ENCODE data around the gene PROX2. TPM values are rescaled to one million over a fixed set of nuclear protein-coding genes. Genes with fewer than 3 reads are reported as not detected.

Gene PROX2
- total RNA-seq, 6 experiments from 2014 or later, result not detected

DNA sequence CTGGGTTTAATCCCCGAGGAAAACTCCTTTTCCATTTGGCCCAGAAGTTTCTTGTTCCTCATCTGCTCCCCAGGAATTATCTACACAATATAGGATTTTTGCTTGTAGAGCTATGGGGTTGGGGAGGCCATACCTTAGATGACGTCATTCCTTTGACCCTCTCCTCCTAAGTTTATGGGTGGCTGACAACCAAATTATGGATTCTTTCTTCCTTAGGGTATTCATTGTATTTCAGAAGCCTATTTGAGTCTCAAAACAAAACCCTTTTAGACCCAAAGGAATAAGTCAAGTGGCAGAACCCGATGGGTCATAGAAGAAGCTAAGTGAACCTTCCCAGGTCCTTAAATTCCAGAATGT, 14.2 kb downstream of the PROX2 start:
- H3K27me3 ChIP-seq, result no peaks in the 10 kb centered on the region
- no peaks in the 10 kb centered on the region for H3K9me3 ChIP-seq
- WGBS (ENCODE audit: insufficient coverage, low coverage, low lambda C conversion rate, missing lambda C conversion rate), result 53% methylated on average over 3 of the region's 3 CpGs
- H3K4me1 ChIP-seq, result no peaks in the 10 kb centered on the region
- TF ChIP-seq, protein P1, sequence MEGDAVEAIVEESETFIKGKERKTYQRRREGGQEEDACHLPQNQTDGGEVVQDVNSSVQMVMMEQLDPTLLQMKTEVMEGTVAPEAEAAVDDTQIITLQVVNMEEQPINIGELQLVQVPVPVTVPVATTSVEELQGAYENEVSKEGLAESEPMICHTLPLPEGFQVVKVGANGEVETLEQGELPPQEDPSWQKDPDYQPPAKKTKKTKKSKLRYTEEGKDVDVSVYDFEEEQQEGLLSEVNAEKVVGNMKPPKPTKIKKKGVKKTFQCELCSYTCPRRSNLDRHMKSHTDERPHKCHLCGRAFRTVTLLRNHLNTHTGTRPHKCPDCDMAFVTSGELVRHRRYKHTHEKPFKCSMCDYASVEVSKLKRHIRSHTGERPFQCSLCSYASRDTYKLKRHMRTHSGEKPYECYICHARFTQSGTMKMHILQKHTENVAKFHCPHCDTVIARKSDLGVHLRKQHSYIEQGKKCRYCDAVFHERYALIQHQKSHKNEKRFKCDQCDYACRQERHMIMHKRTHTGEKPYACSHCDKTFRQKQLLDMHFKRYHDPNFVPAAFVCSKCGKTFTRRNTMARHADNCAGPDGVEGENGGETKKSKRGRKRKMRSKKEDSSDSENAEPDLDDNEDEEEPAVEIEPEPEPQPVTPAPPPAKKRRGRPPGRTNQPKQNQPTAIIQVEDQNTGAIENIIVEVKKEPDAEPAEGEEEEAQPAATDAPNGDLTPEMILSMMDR (IDR thresholded peaks at IDR 0.05), result no peak
- TF ChIP-seq POLR2A (IDR thresholded peaks at IDR 0.05), result no peak
- no peak for ATAC-seq
- H3K4me3 ChIP-seq, result no peak overlapping the region
- intact Hi-C loops (cut with DNase I), result loop anchor here (5.0 kb wide), 1 partner anchor 46 kb away; no protein-coding TSS in a partner anchor
- no peak overlapping the region for H3K27ac ChIP-seq
- DNase-seq, result no peak
- H3K36me3 ChIP-seq, result no peaks in the 10 kb centered on the region

DNA sequence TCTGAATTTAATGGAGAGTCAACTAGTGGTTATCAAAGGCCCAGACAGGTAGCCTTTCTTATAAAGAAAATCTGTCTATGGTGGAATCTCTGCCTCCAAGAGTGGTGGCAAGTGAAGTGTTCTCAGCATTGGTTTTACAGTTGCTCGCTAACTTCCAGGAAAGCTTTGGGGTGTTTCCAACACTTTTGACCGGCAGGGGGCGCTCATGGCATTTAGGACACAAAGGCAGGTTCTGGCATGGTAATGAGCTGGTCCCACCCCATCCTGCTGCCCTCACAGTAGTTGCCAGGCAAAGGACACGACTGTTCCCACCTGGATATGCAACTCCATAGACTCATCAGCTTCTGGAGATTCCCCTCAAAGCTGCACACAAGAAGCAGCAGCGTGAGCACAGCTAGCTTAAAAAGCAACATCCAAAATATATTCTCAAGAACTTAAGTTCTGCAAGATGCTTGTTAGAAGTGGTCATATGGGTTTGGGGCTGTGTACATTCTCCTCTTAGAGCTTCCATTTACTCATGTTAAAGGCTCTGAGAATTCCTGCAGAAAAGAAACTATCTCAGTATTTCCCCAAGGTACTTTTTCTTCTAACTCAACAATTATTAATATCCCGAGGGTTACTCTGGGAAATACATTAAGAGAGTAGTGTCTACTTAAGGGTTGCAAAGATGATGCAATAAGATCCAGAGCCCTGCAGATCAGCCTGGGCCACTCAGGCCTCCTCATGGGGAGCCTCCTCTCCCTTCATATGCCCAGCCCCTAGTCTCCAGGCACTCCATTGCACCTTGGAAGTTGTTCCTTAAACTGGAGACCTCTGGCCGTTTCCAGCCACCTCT, 14.8 kb downstream of the PROX2 start:
- H3K9me3 ChIP-seq, result no peaks in the 10 kb centered on the region
- TF ChIP-seq, protein P1 (IDR thresholded peaks at IDR 0.05), result peak; percentile 80 to 95 (median 87)
- TF ChIP-seq POLR2A (IDR thresholded peaks at IDR 0.05), result no peak
- 35% methylated on average over 6 of the region's 7 CpGs for WGBS (ENCODE audit: insufficient coverage, low coverage, low lambda C conversion rate, missing lambda C conversion rate)
- peak; percentile 80 to 90 (median 86) for ATAC-seq
- H3K36me3 ChIP-seq, result no peaks in the 10 kb centered on the region
- intact Hi-C loops (cut with DNase I), result loop anchor here (5.0 kb wide), 1 partner anchor 46 kb away; no protein-coding TSS in a partner anchor
- DNase-seq, result peak; percentile 86 to 88 (median 87)
- H3K27me3 ChIP-seq, result no peaks in the 10 kb centered on the region
- peaks cover 0 to 5% (median 1%) of the 10 kb centered on the region in 4 donors for H3K4me1 ChIP-seq
- H3K27ac ChIP-seq, result no peak overlapping the region
- no peak overlapping the region for H3K4me3 ChIP-seq

DNA sequence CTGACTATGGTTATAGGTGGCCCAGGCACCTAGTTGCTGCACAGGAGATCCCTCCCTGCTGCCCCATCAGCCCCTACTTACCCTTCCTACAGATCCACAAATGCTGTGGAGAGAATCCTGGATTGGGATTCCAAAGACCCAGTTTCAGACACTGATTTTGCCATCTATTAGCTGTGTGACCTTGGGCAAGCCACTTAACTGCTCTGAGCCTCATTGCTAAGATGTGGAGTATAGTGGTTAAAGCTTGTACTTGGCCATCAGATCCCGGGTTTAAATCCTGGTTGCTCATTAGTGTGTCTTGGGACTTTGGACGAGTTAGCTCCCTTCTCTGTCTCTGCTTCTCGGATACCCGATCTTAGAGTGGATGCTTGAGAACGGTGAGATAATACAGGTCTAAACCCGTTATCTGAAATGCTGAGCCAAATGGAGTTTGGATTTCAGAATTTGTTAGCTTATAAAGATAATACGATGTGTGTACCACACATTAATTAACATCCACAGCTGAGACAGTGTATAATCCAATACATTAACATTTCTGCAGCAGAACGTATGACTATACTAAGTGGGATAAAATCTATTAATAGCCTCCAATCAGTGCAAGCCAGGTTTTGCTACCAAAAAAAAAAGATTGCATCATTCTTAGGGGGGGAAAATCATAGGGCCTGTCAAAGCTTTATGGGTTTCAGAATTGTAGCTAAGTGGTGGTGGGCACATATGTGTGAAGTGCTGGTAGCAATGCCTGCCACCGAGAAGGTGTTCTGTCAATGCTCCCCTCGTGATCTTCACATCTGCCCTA, 16.0 kb downstream of the PROX2 start:
- ATAC-seq (no peak), DNase-seq (no peak)
- intact Hi-C loops (cut with DNase I), result loop anchor here (5.0 kb wide), 1 partner anchor 47 kb away; no protein-coding TSS in a partner anchor
- TF ChIP-seq, protein P1 (IDR thresholded peaks at IDR 0.05), result no peak
- TF ChIP-seq POLR2A (IDR thresholded peaks at IDR 0.05), result no peak
- Histone ChIP-seq H3K9me3 (no peaks in the 10 kb centered on the region), H3K27me3 (no peaks in the 10 kb centered on the region), H3K4me3 (no peak overlapping the region), H3K27ac (no peak overlapping the region), H3K4me1 (peaks cover 0 to 12% (median 1%) of the 10 kb centered on the region in 4 donors), H3K36me3 (no peaks in the 10 kb centered on the region)
- 40% methylated on average over 10 of the region's 10 CpGs for WGBS (ENCODE audit: insufficient coverage, low coverage, low lambda C conversion rate, missing lambda C conversion rate)

DNA sequence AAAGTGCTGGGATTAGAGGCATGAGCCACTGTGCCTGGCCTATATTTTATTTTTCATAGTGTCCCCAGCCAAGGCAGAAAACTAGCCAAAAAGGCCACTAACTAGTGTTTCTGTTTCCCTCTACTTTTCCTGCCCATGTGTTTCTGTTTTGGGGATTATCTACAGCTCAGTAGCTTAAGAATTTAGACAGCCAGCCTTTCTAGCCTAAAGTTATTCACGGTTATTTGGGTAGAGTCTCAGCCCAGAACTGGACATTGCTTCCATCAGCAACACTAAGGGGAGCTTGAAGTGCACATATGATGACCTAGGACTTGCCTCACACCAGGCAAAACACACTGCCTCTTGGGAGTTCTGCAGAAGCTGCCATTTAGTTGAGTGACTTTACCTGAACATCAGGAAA, 17.9 kb downstream of the PROX2 start:
- H3K4me1 ChIP-seq, result peaks cover 0 to 17% (median 7%) of the 10 kb centered on the region in 4 donors
- H3K27ac ChIP-seq, result no peak overlapping the region
- H3K36me3 ChIP-seq, result no peaks in the 10 kb centered on the region
- DNase-seq, result no peak
- intact Hi-C loops (cut with DNase I), result no loop called here
- ATAC-seq, result no peak
- 43% methylated on average over 1 of the region's 1 CpG for WGBS (ENCODE audit: insufficient coverage, low coverage, low lambda C conversion rate, missing lambda C conversion rate)
- no peak overlapping the region for H3K4me3 ChIP-seq
- no peak for TF ChIP-seq POLR2A (IDR thresholded peaks at IDR 0.05)
- TF ChIP-seq, protein P1 (IDR thresholded peaks at IDR 0.05), result no peak
- H3K27me3 ChIP-seq, result no peaks in the 10 kb centered on the region
- no peaks in the 10 kb centered on the region for H3K9me3 ChIP-seq
